ENCODE data around the gene SLC17A7.

- TF ChIP-seq CTCF (tag by site-specific recombination; IDR thresholded peaks at IDR 0.05) (no peak), ZBTB1 (tag by site-specific recombination; IDR thresholded peaks at IDR 0.05) (no peak), ZNF394 (tag by site-specific recombination; IDR thresholded peaks at IDR 0.05; ENCODE audit: borderline replicate concordance) (no peak), REST (tag by site-specific recombination; IDR thresholded peaks at IDR 0.05) (no peak)
Observed at GRCh38 chr19:49442354-49442753, 1.0 kb upstream of the SLC17A7 start.

All from HEK293 (cell line).